Stimulated activated CD8-positive, alpha-beta memory T cell treated with anti-CD3 and anti-CD28 coated beads, Interleukin-12 subunit alpha, Interleukin-12 subunit beta, amount 100 ng/mL, for 24 hours (primary cell): Measurements from ENCODE around the gene AMER2.

ENCODE experiments used
- DNase-seq: peaks from one replicate; pipeline ENCODE4 v3.0.0-alpha.2; 2020; ENCODE audit errors: extremely low read depth

Gene AMER2

GRCh38 chr13:25171517-25172302 lies at the start of gene AMER2:
TSS of gene AMER2 (minus strand) at chr13:25172288. CDS start at chr13:25171619, 669 bp downstream.
- no peak for DNase-seq

GRCh38 chr13:25218019-25218418 lies 45.9 kb upstream of the AMER2 start:
- no peak for DNase-seq

- DNase-seq = no peak
These were observed 45.2 kb upstream of the AMER2 start for GRCh38 chr13:25217023-25217885.

DNA sequence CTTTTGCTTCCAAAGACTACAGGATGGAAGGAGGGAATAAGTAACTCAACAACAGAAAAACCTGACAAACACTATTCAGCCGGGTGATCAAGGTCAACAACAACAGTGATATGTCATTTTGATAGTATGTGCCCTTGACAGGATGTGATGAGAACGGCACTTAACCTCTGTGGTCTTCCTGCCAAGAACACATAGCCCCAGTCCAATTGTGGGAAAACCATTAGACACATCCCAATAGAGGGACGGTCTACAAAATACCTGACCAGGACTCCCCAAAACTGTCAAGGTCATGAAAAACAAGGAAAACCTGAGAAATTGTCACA lies 43.1 kb upstream of the AMER2 start:
- no peak for DNase-seq

DNA sequence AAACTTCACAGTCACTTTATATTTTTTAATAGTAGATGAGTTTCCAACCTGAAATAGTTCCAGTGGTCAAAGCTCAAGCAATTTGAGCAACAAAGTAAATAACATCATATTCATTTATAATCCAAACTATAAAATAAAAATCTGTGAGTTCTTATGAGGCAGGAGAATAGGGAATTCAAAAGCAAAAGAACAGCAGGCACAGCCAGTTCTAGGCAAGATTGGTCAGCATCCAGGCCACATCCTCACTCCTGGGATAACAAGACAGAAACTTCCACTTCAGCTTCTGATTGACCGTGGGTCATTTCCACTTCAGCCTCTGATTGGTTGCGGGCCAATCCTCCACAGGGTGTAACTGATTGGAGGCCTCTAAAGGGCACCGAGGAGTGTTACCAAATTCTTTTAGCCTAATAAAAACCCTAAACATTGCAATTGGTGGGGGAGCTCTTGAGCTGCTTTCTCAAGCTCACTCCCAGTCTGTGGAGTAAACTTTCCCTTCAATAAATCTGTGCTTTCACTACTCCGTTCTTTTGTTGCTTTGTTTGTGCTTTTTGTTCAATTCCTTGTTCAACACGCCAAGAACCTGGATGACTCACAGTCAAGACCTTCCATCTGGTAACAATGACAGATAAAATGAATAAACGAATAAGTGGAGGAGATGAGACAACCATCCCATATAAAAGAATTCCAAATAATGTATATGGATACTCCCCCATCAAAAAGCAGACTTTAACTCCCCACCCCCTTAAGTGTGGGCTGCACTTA lies 42.6 kb upstream of the AMER2 start:
- DNase-seq = no peak

DNA sequence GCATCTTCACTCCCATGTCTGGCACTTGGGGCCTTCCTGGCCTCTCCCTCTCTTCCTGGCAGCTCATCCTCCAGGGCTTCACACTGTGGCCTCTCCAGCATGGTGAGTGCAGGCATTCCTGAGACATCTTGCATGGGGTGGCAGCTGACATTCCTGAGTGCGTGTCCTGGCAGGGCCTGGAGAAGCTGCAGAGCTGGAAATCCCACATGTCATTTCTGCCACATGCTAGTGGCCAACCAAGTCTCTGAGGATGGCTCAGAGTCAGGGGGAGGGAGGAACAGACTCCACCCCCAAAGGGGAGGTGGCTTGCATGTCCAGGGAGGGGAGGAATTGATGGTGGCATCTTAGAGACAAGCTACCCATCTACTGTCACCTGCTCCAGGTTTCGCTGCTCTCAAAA lies 41.6 kb upstream of the AMER2 start:
- DNase-seq = no peak

DNA sequence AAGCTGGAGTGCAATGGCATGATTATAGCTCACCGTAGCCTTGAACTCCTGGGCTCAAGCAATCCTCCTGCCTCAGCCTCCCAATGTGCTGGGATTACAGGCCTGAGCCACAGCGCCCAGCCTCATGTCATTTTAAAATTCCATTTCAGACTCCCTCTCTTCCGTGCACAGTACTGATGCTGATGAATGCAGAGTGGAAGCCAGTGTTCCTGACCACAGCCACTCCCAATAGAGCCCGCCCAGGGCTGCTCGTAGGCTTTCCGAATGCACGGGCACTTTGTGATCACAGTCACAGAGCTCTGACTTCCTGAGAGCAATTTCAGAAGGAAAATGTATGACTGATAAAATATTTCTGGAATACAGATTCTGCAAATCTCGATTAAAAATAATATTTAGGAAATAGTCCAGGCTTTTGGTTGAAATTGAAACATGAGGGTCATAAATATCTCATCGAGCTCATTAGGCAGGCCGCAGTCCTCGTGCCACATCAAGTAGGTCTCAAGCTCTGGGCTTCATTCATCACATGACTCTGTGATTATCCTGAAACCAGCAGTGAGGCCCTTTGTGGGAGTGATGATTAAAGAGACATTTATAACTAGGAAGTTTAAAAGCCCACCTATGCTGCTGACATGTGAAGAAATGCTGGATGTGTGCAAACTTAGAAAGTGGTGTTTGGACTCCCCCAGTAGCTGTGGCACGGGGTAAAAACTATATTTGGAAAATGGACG lies 38.9 kb upstream of the AMER2 start:
- DNase-seq = no peak

GRCh38 chr13:25207291-25207810 lies 35.3 kb upstream of the AMER2 start:
- no peak for DNase-seq

DNA sequence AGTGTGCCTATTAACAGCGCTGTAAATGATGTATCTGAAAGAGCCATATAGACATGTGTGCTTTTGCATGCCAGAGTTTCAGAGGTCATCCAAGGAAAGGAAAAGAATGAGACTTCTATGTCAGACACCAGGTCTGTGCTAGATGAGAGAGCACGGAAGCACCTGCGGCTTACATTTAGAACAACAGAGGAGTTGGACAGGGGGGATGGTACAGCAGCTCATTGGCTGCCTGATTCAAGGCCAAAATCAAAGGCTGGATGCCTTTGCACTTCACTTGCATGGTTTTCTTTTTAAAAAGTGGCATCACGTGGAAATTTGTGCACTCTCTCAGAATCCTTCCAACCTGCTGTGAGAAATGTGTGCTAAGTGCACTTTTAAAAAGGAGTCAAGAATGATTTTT lies 32.8 kb upstream of the AMER2 start:
- DNase-seq = no peak

DNA sequence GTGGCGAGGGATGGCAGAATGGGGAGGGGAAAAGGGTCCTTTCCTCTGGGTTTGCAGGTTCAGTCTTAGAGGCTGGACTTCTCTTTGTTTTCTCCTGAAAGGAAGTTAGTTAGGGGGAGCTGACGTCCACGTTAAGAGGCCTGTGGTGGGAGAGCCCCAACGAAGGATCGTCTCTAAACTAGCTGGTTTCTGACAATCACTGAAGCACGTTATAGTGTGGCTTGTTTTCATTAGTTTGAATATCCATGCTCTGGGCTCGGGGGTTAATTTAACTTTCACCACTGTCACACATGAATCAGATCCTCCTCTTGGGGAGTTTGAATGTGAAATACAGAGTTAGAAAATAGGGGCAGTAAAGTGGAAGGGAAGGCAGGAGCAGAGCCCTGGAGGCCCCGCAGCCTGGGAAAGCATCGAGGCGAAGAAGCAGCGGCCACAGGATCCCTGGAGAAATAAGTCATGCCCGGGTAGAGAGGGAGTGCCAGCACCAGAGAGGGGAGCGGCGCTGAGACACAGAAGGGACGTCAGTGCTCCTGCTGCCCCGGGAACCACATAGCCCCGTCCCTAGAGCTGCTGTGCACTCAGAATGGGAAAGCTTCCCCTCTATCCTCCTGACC lies 31.1 kb upstream of the AMER2 start:
- no peak for DNase-seq

GRCh38 chr13:25200783-25201182 lies 28.7 kb upstream of the AMER2 start:
- DNase-seq = no peak

DNA sequence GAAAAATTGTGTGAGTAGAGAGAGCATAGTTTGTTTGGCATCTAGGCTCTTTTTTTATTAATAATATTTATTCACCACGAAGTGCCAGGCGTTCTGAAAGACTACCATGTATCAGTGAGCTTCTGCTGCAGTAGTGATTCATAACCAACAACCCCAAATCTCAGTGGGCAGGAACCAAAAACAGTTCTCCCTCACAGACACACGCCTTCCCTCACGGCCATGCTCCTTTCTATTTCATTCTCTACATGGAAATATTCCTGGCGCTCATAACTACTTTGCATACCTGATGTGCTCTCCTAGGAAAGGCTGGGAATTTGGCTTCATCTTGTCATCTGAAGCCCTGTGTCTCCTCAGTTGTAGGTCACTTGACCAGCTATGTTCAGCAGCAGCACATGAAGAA lies 26.6 kb upstream of the AMER2 start:
- no peak for DNase-seq

DNA sequence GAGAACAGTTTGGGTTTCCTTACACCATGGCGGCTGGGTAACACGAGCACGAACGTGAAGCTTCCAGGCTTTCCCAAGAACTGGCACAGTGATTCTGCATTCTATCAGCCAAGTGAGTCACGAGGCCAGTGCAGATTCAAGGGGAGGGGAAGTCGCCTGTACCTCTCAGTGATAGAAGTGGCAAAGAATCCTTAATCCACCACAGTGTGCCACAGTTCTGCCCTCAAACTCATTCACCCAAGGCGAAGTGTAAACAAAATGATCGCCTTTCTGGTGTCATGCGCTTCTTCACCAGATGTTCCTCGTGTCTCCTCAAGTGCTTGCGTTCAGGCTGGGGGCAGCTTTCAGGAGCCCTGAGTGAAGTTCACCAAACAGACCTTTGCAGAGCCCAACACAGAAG lies 24.9 kb upstream of the AMER2 start:
- no peak for DNase-seq

GRCh38 chr13:25192936-25193335 lies 20.8 kb upstream of the AMER2 start:
- DNase-seq = no peak

DNA sequence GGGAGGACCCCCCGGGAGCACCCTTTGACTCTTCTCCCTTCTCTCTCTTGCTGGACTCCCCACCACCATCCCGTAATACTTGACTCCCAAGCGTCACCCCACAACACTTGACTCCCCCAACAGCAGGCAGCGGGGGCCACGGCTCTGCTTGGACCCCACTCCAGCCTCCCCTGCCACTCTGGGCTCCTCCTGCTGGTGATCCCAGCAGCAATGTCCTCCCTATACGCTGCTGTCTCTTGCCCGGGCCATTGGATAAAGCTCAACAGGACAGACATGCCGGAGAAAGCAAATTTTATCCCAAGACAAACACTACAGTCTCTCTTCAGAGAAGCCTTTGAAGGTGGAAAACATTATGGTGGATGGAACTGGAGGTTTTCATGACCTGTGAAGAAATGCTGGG lies 20.4 kb upstream of the AMER2 start:
- no peak for DNase-seq

DNA sequence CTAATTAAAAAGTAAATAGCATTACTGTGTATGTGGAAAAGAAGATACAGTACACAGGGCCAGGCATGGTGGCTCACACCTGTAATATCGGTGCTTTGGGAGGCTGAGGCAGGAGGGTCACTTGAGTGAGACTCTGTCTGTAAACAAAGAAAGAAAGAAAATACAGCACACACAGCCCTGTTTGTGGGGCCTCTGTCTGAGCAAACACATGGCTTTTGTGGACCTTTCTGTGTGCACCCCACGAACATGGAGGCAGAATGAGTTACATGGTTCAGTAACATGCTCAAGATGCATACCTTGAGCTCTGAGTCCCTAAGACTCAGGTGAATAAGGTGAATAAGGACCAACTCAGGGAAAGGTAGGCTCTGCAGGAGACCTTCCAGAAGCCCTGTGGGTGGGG lies 20.0 kb upstream of the AMER2 start:
- DNase-seq = no peak

GRCh38 chr13:25190771-25191170 lies 18.7 kb upstream of the AMER2 start:
- DNase-seq = no peak

DNA sequence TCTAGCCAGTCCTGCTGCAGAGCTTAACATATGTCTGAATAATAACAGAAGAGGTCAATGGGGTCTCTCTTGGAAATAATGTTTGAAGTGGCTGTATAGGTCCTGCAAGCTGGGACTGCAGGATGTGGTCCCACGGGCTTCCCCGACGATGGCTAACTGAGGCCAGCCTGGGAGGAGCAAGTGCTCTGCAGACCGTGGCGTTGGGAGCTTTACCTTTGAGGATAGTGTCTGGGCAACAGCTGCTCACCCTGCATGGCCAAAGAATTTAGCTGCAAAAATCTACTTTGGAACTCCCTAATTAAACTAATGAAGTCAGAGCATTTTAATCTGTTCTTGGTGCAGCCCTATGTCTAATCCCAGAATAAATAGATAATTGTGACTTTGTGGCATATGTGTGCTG lies 18.2 kb upstream of the AMER2 start:
- no peak for DNase-seq

DNA sequence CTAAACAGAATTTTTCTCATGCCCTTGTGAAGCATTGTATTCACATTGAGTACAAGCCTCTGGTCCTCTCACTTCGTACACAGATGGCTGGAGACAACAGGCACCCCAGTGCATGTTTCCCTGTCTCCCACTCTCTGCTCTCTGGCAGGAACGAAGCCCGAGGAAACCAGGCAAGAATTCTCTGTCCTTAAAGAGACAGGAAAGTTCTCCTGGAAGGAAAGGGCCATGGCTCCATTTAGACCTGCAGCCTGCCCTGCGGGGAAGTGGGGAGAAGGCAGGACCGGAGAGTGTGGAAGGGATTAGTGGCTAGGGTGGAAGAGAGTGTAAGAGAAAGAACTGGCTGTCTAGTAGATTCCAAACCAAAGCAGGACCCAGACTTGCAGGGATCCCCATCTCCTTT lies 15.5 kb upstream of the AMER2 start:
- DNase-seq = no peak

DNA sequence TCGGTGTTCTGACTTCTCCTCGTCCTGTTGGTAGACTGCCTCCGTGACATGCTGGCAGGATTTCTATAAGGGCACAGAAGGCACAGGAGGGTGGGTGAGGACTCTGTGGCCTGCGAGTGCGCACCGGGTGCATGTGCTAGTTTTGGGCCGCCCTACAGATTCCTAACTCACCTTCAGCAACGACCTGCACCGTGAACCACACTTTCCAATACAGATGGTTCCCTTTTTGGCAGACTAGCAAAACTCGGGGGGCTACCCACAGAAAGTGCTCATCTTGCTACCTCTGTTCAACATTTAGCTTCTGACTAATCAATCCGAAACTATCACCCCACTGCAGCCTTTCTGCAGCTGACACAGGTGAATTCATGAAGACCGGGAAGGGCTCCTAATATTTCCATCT lies 14.1 kb upstream of the AMER2 start:
- DNase-seq = no peak

DNA sequence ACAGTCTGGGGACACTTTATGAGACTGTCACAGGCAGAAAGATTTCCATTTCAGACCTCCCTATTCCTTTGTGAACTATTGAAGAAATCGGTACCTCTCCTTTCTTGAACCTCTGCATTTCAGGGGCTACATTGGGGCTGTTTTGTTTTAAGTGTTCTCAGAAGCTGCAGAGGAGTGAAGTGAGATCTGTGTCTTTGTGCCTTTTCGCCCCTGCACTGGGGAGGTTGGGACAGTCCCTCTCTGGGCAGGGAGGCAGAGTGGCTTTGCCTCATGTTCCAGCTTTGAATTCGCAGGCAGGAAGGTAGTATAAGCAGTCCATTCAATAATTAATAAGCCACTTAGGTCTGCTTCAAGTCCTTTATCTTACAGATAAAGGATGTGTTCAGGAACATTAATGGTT lies 9.5 kb upstream of the AMER2 start:
- DNase-seq = no peak
